ENCODE data around the gene VIP. TPM values are rescaled to one million over a fixed set of nuclear protein-coding genes. Genes with fewer than 3 reads are reported as not detected.

Gene VIP
- total and polyA plus RNA-seq, 2 of the 8 experiments (the other 6 are each of a cell fraction or from before 2014, with no cell fraction given) = not detected

GRCh38 chr6:152716322-152716721 lies 34.3 kb upstream of the VIP start:
- no peak overlapping the region for H2AFZ ChIP-seq (ENCODE audit: low read length)
- H3K9ac ChIP-seq (replicated peaks in 1 of 4; ENCODE audit: extremely low read depth in 1 of 4, low read depth in 3 of 4, low read length in 3 of 4) = no peak overlapping the region
- DNase-seq (ENCODE audit: low read depth in 1 of 2, low spot score in 2 of 2) (no peak), FAIRE-seq (no peak)
- no peak overlapping the region for H2BK120ac ChIP-seq (replicated peaks; ENCODE audit: low read depth, low read length)
- no peak overlapping the region for H3K56ac ChIP-seq (replicated peaks; ENCODE audit: insufficient read length, low read depth, low read length)
- no peak overlapping the region for H2AK5ac ChIP-seq (ENCODE audit: low read depth, low read length)
- 72% methylated on average over 3 of the region's 3 CpGs; no CpG with 5 or more reads in 1 of the 2 experiments for WGBS, 2 experiments (ENCODE audit: extremely low coverage in 1 of 2, insufficient coverage in 1 of 2, insufficient read length in 1 of 2, insufficient replicate concordance in 2 of 2, low coverage in 1 of 2, low lambda C conversion rate in 2 of 2, missing lambda C conversion rate in 1 of 2)
- no peak overlapping the region for H3K14ac ChIP-seq (ENCODE audit: insufficient read length)
- H2BK15ac ChIP-seq (ENCODE audit: low read length) = no peak overlapping the region
- H3K4ac ChIP-seq (replicated peaks; ENCODE audit: insufficient read length, low read depth, low read length) = no peak overlapping the region
- H3K23me2 ChIP-seq (ENCODE audit: low read depth, low read length) = no peaks in the 10 kb centered on the region
- H3K36me3 ChIP-seq (ENCODE audit: control insufficient read depth in 2 of 4, insufficient read depth in 4 of 4, low read length in 3 of 4) = no peaks in the 10 kb centered on the region
- CTCF ChIA-PET (ENCODE audit: partially characterized antibody) = interaction anchor here (1.2 to 1.5 kb wide), 4 partner anchors 14 to 235 kb away, joined by 3 to 6 read pairs (median 4); no protein-coding TSS in a partner anchor
- no peaks in the 10 kb centered on the region for H4K20me1 ChIP-seq (replicated peaks in 1 of 2; ENCODE audit: control insufficient read depth in 1 of 2, insufficient read depth in 2 of 2, low read length in 2 of 2)
- no peak overlapping the region for H2BK20ac ChIP-seq (ENCODE audit: low read length)
- H2BK5ac ChIP-seq (ENCODE audit: low read depth, low read length) = no peak overlapping the region
- H4K91ac ChIP-seq (replicated peaks; ENCODE audit: insufficient read length, low read length) = no peak overlapping the region
- no peak overlapping the region for H3K27ac ChIP-seq (ENCODE audit: low read depth, low read length)
- H4K5ac ChIP-seq (ENCODE audit: insufficient read length, low read depth, low read length) = no peak overlapping the region
- H3K79me2 ChIP-seq (ENCODE audit: control insufficient read depth in 1 of 2, insufficient read depth in 2 of 2, low read length in 2 of 2) = no peaks in the 10 kb centered on the region
- no peak overlapping the region for H2BK12ac ChIP-seq (ENCODE audit: low read depth, low read length)
- no peaks in the 10 kb centered on the region for H3K9me3 ChIP-seq (ENCODE audit: insufficient read depth in 2 of 2, low read depth in 1 of 2, low read length in 1 of 2)
- H3K18ac ChIP-seq (ENCODE audit: extremely low read depth, low read length) = no peak overlapping the region
- H3K27me3 ChIP-seq (replicated peaks in 1 of 4; ENCODE audit: control insufficient read depth in 3 of 4, extremely low read depth in 1 of 4, insufficient read depth in 3 of 4, low read length in 3 of 4) = no peaks in the 10 kb centered on the region
- H3K4me2 ChIP-seq (ENCODE audit: insufficient read depth in 1 of 2, low read depth in 2 of 2, low read length in 2 of 2) = no peak overlapping the region
- H3K4me3 ChIP-seq (ENCODE audit: extremely low read depth in 1 of 4, insufficient read depth in 2 of 4, low read depth in 3 of 4, low read length in 4 of 4) = no peak overlapping the region
- H3K4me1 ChIP-seq (replicated peaks in 1 of 4; ENCODE audit: control insufficient read depth in 3 of 4, insufficient read depth in 4 of 4, low read length in 3 of 4) = no peaks in the 10 kb centered on the region
- H4K8ac ChIP-seq (ENCODE audit: extremely low read depth, insufficient read depth, low read length) = no peak overlapping the region
- POLR2A ChIA-PET (ENCODE audit: partially characterized antibody) = no interaction called here
- no peaks in the 10 kb centered on the region for H3K79me1 ChIP-seq (ENCODE audit: low read depth, low read length)
- H3K23ac ChIP-seq (ENCODE audit: insufficient read length) = no peak overlapping the region
